Measurements from ENCODE around the gene SYTL3. TPM values are rescaled to one million over a fixed set of nuclear protein-coding genes. Genes with fewer than 3 reads are reported as not detected.

The SYTL3 gene
- total RNA-seq, 3 donors from 2014 or later (not counting 1 experiment from before 2014, with no cell fraction given): 84.1 to 143 (median 89.0) TPM

DNA sequence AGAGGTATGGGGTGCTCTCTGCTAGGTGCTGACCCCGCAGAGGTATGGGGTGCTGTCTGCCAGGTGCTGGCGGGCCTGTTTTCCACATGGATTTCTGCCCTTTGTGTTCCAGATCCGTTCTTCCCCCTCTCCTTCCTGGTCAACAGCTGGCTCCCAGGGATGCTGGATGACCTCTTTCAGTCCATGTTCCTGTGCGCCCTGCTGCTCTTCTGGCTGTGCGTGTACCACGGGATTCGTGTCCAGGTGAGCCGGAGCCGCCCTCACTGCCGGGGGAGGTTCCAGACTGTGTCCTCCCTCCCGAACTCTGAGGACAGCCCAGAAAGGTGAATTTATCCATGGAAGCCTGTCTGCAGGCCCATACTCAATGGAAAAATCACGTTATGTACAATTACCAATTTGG, 41.6 kb upstream of the SYTL3 start:
- peak overlapping the region in 1 of 2 donors; percentile 63 for H3K27ac Mint-ChIP-seq
- H3K4me3 Mint-ChIP-seq: no peak overlapping the region
- H3K27me3 ChIP-seq (ENCODE audit: control insufficient read depth, insufficient read depth, low read length): no peaks in the 10 kb centered on the region

GRCh38 chr6:158609455-158610155, 40.2 kb upstream of the SYTL3 start:
- H3K27me3 Mint-ChIP-seq (ENCODE audit: low read depth in 2 of 2): no peaks in the 10 kb centered on the region
- H3K9me3 Mint-ChIP-seq: no peaks in the 10 kb centered on the region
- 99% methylated on average over 13 of the region's 13 CpGs for WGBS (ENCODE audit: insufficient coverage)
- Histone ChIP-seq H3K4me1 (ENCODE audit: control insufficient read depth, insufficient read depth, low read length) (no peaks in the 10 kb centered on the region), H3K36me3 (ENCODE audit: control insufficient read depth, insufficient read depth, low read length) (peaks cover 80% of the 10 kb centered on the region), H3K27ac (ENCODE audit: low read length) (no peak overlapping the region), H3K27me3 (ENCODE audit: control insufficient read depth, insufficient read depth, low read length) (no peaks in the 10 kb centered on the region), H3K9me3 (ENCODE audit: control insufficient read depth, insufficient read depth, low read length) (no peaks in the 10 kb centered on the region), H3K4me3 (ENCODE audit: low read length) (no peak overlapping the region)
- ATAC-seq (no peak), DNase-seq (no peak)
- H3K4me3 Mint-ChIP-seq: no peak overlapping the region
- intact Hi-C loops (cut with micrococcal nuclease): no loop called here
- H3K27ac Mint-ChIP-seq: peak overlapping the region; percentile 16 to 61
- no peak for TF ChIP-seq CTCF (IDR thresholded peaks at IDR 0.05)
- no peaks in the 10 kb centered on the region for H3K36me3 Mint-ChIP-seq
- peaks cover 8 to 12% of the 10 kb centered on the region in 2 donors for H3K4me1 Mint-ChIP-seq

More for the DNA sequence above, 41.6 kb upstream of the SYTL3 start:
- Histone ChIP-seq H3K9me3 (ENCODE audit: control insufficient read depth, insufficient read depth, low read length) (no peaks in the 10 kb centered on the region), H3K4me3 (ENCODE audit: low read length) (no peak overlapping the region), H3K36me3 (ENCODE audit: control insufficient read depth, insufficient read depth, low read length) (peaks cover 73% of the 10 kb centered on the region), H3K4me1 (ENCODE audit: control insufficient read depth, insufficient read depth, low read length) (no peaks in the 10 kb centered on the region), H3K27ac (ENCODE audit: low read length) (no peak overlapping the region)
- TF ChIP-seq CTCF (IDR thresholded peaks at IDR 0.05): no peak
- no peaks in the 10 kb centered on the region for H3K9me3 Mint-ChIP-seq
- H3K27me3 Mint-ChIP-seq (ENCODE audit: low read depth in 2 of 2): no peaks in the 10 kb centered on the region
- no peak for ATAC-seq
- intact Hi-C loops (cut with micrococcal nuclease): no loop called here
- DNase-seq: no peak
- 97% methylated on average over 12 of the region's 12 CpGs for WGBS (ENCODE audit: insufficient coverage)
- peaks cover 8% of the 10 kb centered on the region for H3K36me3 Mint-ChIP-seq
- peaks cover 17 to 24% of the 10 kb centered on the region in 2 donors for H3K4me1 Mint-ChIP-seq

GRCh38 chr6:158610319-158610968, 39.4 kb upstream of the SYTL3 start:
- TF ChIP-seq CTCF (IDR thresholded peaks at IDR 0.05): no peak
- no peaks in the 10 kb centered on the region for H3K9me3 Mint-ChIP-seq
- peaks cover 79% of the 10 kb centered on the region for H3K36me3 ChIP-seq (ENCODE audit: control insufficient read depth, insufficient read depth, low read length)
- H3K9me3 ChIP-seq (ENCODE audit: control insufficient read depth, insufficient read depth, low read length): no peaks in the 10 kb centered on the region
- peaks cover 3 to 17% of the 10 kb centered on the region in 2 donors for H3K4me1 Mint-ChIP-seq
- ATAC-seq: no peak
- peak overlapping the region; percentile 16 to 61 for H3K27ac Mint-ChIP-seq
- H3K27me3 Mint-ChIP-seq (ENCODE audit: low read depth in 2 of 2): no peaks in the 10 kb centered on the region
- no peak for DNase-seq
- H3K27me3 ChIP-seq (ENCODE audit: control insufficient read depth, insufficient read depth, low read length): no peaks in the 10 kb centered on the region
- H3K36me3 Mint-ChIP-seq: peaks cover 8% of the 10 kb centered on the region
- intact Hi-C loops (cut with micrococcal nuclease): no loop called here
- H3K4me1 ChIP-seq (ENCODE audit: control insufficient read depth, insufficient read depth, low read length): no peaks in the 10 kb centered on the region
- 86% methylated on average over 8 of the region's 9 CpGs for WGBS (ENCODE audit: insufficient coverage)
- H3K27ac ChIP-seq (ENCODE audit: low read length): no peak overlapping the region
- no peak overlapping the region for H3K4me3 ChIP-seq (ENCODE audit: low read length)
- no peak overlapping the region for H3K4me3 Mint-ChIP-seq
